GM19023 (cell line): ENCODE results near the gene TFDP2.
"Not testable (repeated sequence)": the region's sequence is repeated elsewhere in the genome, so short reads cannot be mapped to it uniquely, and the experiment has no call there.

ENCODE experiments used
- ATAC-seq: cut with Tn5 transposase; IDR thresholded peaks from one replicate; pipeline ENCODE4 v1.9.1; 2021; ENCODE audit warnings: mild to moderate bottlenecking, moderate library complexity; ENCODE audit not compliant: unreplicated experiment

Gene TFDP2

GRCh38 chr3:142075656-142076055 is 73.7 kb downstream of the TFDP2 start:
- ATAC-seq = not testable (repeated sequence)

DNA sequence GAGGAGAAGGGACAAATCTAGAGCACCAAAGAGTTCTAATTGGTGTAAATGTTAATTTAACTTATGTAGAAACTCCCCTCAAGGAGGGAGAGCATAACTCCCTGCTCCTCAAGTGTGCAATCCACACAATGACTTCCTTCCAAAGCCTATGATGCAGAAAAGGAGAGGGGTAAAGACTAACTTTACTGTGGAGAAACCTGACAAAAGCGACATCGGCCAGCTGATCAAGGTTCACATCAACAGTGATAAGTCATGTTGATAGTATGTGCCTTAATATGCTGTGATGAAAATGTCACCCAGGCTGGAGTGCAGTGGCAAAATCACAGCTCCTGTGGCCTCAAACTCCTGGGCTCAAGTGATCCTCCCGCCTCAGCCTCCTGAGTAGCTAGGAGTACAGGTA is 76.5 kb downstream of the TFDP2 start:
- no peak for ATAC-seq

- no peak for ATAC-seq
Observed at GRCh38 chr3:142065932-142066331, 83.4 kb downstream of the TFDP2 start.

DNA sequence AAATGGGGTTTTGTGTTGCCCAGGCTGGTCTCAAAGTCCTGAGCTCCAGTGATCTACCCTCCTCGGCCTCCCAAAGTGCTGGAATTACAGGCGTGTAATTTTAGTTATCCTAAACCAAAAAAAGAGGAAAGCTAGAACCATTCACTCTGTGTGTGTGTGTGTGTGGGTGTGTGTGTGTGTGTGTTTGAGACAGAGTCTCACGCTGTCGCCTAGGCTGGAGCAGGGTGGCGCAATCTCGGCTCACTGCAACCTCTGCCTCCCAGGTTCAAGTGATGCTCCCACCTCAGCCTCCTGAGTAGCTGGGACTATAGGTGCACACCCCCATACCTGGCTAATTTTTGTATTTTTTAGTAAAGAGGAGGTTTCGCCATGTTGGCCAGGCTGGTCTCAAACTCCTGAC is 84.0 kb downstream of the TFDP2 start:
- ATAC-seq = no peak

DNA sequence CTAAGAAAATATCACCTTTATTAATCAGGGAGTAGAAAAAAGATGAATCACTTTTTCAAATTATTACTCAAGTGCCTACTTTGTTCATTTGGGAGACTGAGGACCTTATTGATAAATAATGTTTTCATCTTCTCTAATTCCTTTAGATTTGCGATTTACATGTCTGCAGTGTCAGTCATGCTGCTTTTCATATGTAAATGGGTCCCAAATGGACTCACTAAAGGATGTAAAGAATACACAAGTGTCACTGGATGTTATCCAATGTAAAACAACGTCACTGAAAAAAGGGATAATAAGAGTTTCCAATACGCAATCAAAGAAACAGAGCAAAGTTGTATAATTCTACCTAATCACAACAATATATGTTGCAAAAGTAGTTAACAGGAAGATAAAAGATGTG is 84.9 kb downstream of the TFDP2 start:
- no peak for ATAC-seq

GRCh38 chr3:142057331-142057725 is 92.0 kb downstream of the TFDP2 start:
- ATAC-seq = no peak

DNA sequence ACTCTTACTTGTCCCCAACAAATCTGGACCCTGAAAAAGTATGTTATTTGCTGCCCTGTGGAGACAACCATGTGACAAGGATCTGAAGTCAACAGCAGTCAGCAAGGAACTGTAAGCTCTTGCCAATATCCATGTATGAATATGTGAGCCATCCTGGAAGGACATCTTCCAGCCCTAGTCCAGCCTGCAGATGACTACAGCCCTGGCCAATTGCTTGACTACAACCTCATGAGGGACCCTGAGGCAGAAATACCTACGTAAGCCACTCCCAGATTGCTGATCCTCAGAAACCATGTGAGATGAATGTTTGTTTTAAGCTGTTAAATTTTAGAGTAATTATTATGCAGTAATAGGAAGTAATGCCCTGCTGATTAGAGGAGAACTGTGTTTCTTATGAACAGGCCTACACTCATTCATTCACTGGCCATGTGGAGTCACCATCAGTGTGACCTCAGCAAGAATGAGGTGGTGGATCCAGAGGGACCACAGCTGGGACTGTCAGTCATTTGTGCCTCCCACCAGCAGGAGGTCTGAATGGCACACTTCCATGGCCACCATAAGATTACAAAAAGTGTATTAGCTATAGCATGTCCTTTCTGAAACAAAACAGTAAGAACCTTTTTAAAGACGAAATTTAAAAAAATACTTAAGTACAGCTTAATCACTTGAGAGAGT is 92.6 kb downstream of the TFDP2 start:
- ATAC-seq = no peak

DNA sequence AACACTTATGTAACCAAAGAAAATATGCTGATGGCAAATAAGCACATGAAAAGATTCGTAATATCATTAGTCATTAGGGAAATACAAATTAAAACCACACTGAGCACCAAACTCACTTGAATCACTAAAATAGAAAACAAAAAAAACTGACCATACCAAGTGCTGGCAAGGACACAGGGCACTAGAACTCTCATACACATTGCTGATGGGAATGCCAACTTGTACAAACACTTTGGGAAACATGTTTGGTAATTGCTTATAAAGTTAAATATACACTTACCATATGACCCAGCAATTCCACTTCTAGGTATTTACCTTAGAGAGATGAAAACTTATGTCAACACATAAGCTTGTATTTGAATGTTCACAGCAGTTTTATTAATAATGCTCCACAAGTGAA is 95.5 kb downstream of the TFDP2 start:
- ATAC-seq = no peak

DNA sequence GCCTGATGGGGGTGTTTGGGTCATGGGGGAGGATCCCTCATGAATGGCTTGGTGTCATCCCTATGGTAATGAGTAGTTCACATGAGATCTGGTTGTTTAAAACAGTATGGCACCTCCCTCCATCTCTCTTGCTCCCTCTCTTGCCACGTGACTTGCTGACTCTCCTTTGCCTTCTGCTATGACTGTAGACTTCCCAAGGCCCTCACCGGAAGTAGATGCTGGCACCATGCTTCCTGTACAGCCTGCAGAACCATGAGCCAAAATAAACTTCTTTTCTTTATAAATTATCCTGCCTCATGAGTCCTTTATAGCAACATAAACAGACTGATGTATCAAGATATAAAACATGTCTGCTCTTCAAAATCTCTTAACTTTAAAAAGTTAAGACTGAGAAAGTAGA is 96.1 kb downstream of the TFDP2 start:
- ATAC-seq = no peak

GRCh38 chr3:142051351-142051750 is 98.0 kb downstream of the TFDP2 start:
- no peak for ATAC-seq

- ATAC-seq = no peak
Observed at GRCh38 chr3:142047021-142047369, 102.3 kb downstream of the TFDP2 start.

DNA sequence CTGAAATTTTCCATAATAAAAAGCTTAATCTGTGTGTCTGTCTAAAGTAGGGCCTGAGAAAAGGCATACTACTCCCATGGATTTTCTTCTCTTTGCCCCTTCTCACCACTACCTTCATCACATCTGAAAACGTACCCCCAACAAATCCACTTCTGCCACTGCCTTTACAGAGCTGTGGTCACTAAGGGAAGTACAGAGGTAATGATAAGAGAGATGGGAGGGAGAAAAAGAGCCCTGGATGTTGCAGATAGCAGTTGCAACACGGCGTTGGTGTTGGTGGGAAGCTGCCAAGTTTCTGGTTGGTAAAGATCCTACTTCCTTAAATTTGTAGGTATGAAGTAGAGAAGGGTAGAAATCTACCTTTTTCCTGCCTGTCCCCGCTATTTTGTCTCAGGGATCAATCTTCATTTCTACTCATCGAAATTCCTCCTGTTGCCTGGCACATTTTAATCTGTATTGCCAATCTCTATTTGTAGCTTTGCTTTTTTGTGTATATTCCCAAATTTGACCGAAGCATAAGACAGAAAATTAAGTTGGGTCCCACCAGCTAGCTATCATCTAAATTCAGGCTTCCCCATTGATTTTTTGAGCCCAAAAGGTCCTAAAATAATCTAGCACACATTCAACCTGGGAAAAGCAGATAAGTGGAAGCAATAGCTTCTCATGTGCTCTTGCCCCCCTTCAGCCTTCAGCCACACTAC is 102.9 kb downstream of the TFDP2 start:
- no peak for ATAC-seq

- no peak for ATAC-seq
Observed at GRCh38 chr3:142040941-142041491, 108.3 kb downstream of the TFDP2 start.

- no peak for ATAC-seq
Observed at GRCh38 chr3:142035308-142035922, 113.9 kb downstream of the TFDP2 start.

GRCh38 chr3:142033292-142033691 is 116.1 kb downstream of the TFDP2 start:
- no peak for ATAC-seq

DNA sequence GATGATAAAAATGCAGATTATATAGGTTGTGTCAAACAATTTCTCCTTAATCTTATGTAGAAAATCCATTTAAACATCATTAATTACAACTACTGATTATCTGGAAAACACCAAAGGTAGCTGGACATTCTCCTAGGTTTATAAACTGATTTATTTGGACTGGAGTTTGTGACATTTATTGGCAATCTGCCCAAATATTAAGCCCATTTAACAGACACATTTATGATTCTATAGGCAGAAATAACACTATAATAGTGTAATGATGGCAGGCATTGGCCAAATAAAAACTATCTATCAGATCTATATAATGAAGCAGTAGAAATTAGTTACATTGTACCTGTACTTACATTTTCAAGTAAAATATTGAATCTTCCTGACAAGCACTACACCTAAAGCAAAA is 117.8 kb downstream of the TFDP2 start:
- no peak for ATAC-seq

GRCh38 chr3:142029791-142030190 is 119.6 kb downstream of the TFDP2 start:
- no peak for ATAC-seq

GRCh38 chr3:142029052-142029642 is 120.2 kb downstream of the TFDP2 start:
- ATAC-seq = peak; percentile 53

DNA sequence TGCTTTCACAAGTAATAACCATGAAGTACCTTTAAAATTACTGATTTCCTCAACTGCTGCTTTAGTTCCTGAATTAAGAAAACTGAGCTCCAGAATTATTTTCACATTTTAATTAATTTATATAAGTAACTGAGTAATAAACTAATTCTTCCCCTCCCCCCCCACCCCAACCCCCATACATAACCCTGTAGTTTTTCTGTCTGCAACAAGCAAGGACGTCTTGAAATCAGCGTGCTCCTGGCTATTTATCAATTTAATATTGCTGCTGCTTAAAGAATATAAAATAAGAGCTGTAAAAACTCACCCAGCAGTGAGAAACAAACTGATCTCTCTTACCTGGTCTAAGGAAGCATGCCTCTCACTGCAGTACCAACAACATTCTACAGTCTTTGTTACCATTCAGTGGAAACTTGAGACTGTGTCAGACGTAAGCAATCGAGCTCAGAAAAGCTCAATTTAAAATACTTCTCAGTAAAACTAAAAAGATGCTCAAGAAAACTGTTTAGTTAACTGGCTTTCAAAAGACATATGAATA is 121.0 kb downstream of the TFDP2 start:
- ATAC-seq = peak; percentile 47

- ATAC-seq = peak; percentile 62
Observed at GRCh38 chr3:142027735-142028134, 121.6 kb downstream of the TFDP2 start.

- ATAC-seq = no peak
Observed at GRCh38 chr3:142027300-142027699, 122.0 kb downstream of the TFDP2 start.
